ENCODE measurements around the gene SERPINA12. TPM values are rescaled to one million over a fixed set of nuclear protein-coding genes. Genes with fewer than 3 reads are reported as not detected.

Gene SERPINA12, protein sequence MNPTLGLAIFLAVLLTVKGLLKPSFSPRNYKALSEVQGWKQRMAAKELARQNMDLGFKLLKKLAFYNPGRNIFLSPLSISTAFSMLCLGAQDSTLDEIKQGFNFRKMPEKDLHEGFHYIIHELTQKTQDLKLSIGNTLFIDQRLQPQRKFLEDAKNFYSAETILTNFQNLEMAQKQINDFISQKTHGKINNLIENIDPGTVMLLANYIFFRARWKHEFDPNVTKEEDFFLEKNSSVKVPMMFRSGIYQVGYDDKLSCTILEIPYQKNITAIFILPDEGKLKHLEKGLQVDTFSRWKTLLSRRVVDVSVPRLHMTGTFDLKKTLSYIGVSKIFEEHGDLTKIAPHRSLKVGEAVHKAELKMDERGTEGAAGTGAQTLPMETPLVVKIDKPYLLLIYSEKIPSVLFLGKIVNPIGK
- total RNA-seq: not detected in 2 replicates

DNA sequence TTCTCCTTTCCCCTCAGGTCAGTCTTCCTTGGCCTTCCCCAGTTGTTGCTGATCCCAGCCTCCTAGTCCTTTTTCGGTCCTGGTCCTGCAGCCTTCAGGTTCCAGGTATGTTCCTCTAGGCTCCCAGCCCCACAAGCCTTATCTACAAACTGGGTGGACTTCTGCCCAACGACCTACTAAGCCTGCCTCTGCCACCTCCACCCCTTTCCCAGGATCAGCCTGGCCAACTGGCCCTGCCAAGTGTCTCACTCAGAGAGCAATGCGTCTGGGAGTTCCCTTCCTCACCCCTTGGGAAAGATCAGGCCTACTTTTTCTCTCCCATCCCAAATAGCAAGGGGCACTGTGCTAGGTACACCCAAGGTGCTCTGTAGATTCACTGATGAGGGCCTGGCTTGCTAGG, at the start of gene SERPINA12:
Gene SERPINA12, minus strand, starts transcription at position 114 of the 400 bp plus-strand sequence. CDS start 11,072 bp downstream, outside the sequence.

DNA sequence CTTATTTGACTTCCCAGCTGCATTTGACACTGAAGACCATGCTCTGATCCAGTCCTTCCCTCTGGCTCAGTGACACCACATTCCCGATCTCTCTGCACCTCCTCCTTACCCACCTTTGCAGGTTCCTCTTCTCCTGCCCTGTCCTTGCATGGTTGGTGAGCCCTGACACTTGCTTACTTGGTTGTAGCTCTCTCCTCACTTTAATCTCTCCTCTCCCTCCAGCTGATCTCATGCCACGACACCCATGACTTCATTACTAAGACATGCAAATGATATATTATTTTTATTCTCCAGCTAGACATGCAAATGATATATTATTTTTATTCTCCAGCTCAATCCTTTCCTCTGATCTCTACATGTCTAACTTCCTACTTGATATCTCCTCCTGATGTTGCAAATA, 33.2 kb downstream of the SERPINA12 start, which contains the start of gene SERPINA9:
Gene SERPINA9, minus strand, starts transcription at position 175 of the 400 bp plus-strand sequence. CDS start 6,357 bp downstream, outside the sequence.

Other genes starting within 250 kb of the SERPINA12 start
- gene SERPINA10, start 216.2 kb downstream of the SERPINA12 start, total RNA-seq: not detected in 2 replicates
- gene SERPINA6, start 186.1 kb downstream of the SERPINA12 start, total RNA-seq: 3.5 TPM in 1 of 2 replicates, not detected in the other
- gene SERPINA2, start 142.8 kb downstream of the SERPINA12 start, total RNA-seq: not detected in 2 replicates
- gene SERPINA1, start 120.9 kb downstream of the SERPINA12 start, total RNA-seq: 0.20 TPM in 1 of 2 replicates, not detected in the other
- gene SERPINA11, start 56.7 kb downstream of the SERPINA12 start, total RNA-seq: not detected in 2 replicates
- not detected in 2 replicates for gene SERPINA9, start 33.3 kb downstream of the SERPINA12 start, total RNA-seq
- not detected in 2 replicates for gene SERPINA4, start 52.0 kb upstream of the SERPINA12 start, total RNA-seq
- 0.19 and 0.44 TPM in 2 replicates for gene SERPINA5, start 72.0 kb upstream of the SERPINA12 start, total RNA-seq
- gene SERPINA3, start 102.9 kb upstream of the SERPINA12 start, total RNA-seq: 731 and 793 TPM in 2 replicates